ENCODE data around the gene DMWD. TPM values are rescaled to one million over a fixed set of nuclear protein-coding genes. Genes with fewer than 3 reads are reported as not detected.

DMWD gene
- polyA plus RNA-seq, 1 donor (not counting 4 experiments of a cell fraction or from before 2014, with no cell fraction given), result 10.1 TPM

DNA sequence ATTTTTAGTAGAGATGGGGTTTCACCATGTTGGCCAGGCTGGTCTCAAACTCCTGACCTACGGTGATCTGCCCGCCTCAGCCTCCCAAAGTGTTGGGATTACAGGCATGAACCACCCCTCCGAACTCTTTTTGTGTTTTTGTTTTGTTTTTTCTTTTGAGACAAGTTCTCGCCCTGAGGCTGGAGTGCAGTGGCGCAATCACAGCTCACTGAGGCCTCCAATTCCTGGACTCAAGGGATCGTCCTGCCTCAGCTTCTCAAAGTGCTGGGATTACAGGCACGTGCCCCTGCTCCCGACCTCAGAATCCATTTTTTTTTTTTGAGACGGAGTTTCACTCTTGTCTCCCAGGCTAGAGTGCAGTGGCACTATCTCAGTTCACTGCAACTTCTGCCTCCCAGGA is 35.0 kb downstream of the DMWD start:
- Histone ChIP-seq H3K9ac (ENCODE audit: control insufficient read depth, extremely low read depth, insufficient read depth, low read length) (no peak overlapping the region), H3K27me3 (ENCODE audit: control insufficient read depth, extremely low read depth, insufficient read depth, low read length) (no peaks in the 10 kb centered on the region), H3K4me2 (ENCODE audit: control insufficient read depth, extremely low read depth, insufficient read depth, low read depth, low read length) (no peak overlapping the region), H3K4me3 (ENCODE audit: control insufficient read depth in 2 of 3, extremely low read depth in 1 of 3, insufficient read depth in 2 of 3, low read depth in 1 of 3, low read length in 3 of 3) (no peak overlapping the region), H2AFZ (ENCODE audit: control insufficient read depth, low read length) (no peak overlapping the region), H4K20me1 (ENCODE audit: control insufficient read depth, extremely low read depth, insufficient read depth, low read length) (no peaks in the 10 kb centered on the region), H3K9me3 (ENCODE audit: control insufficient read depth, low read depth, low read length) (no peaks in the 10 kb centered on the region), H3K27ac (ENCODE audit: control insufficient read depth, insufficient read depth, low read length) (no peak overlapping the region), H3K36me3 (ENCODE audit: control insufficient read depth in 2 of 2, extremely low read depth in 1 of 2, insufficient read depth in 2 of 2, low read length in 2 of 2) (no peaks in the 10 kb centered on the region), H3K79me2 (ENCODE audit: control insufficient read depth, insufficient read depth, low read length) (no peaks in the 10 kb centered on the region), H3K9me1 (ENCODE audit: control insufficient read depth, extremely low read depth, insufficient read depth, low read length) (no peaks in the 10 kb centered on the region), H3K4me1 (ENCODE audit: control insufficient read depth, extremely low read depth, insufficient read depth, low read length) (peaks cover 7% of the 10 kb centered on the region)
- DNase-seq (ENCODE audit: low read depth, low spot score) (no peak), FAIRE-seq (no peak)
- dilution Hi-C loops (cut with MboI; ENCODE audit: extremely low pct_ligation_motif_present, low sequenced_read_pairs), result no loop called here
- TF ChIP-seq, protein P1, sequence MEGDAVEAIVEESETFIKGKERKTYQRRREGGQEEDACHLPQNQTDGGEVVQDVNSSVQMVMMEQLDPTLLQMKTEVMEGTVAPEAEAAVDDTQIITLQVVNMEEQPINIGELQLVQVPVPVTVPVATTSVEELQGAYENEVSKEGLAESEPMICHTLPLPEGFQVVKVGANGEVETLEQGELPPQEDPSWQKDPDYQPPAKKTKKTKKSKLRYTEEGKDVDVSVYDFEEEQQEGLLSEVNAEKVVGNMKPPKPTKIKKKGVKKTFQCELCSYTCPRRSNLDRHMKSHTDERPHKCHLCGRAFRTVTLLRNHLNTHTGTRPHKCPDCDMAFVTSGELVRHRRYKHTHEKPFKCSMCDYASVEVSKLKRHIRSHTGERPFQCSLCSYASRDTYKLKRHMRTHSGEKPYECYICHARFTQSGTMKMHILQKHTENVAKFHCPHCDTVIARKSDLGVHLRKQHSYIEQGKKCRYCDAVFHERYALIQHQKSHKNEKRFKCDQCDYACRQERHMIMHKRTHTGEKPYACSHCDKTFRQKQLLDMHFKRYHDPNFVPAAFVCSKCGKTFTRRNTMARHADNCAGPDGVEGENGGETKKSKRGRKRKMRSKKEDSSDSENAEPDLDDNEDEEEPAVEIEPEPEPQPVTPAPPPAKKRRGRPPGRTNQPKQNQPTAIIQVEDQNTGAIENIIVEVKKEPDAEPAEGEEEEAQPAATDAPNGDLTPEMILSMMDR (optimal IDR thresholded peaks at IDR 0.05 in 1 of 3, IDR thresholded peaks at IDR 0.05 in 1 of 3, conservative IDR thresholded peaks at IDR 0.05 in 1 of 3; ENCODE audit: extremely low read depth in 1 of 3, insufficient read depth in 2 of 3, low read length in 3 of 3), result no peak
- no peak for TF ChIP-seq EZH2 (IDR thresholded peaks at IDR 0.05; ENCODE audit: low read length)

DNA sequence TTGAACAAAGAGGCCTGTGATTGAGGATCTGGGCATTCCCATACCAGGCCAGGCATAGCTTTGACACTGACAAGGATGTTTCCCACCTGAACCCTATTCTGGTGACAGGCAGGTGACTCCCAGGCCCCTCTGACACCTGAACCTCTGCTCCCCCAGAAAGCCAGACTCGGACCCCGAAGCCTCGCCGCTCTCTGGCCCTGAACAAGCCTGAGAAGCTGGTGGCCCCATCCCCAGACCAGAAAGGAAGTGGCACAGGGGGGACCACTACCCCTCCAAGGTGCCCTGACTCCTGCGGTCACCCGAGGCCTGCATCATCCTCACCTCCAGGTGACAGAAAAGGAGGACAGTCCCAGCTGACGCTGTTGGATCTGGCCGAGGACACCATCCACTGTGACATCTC is 38.3 kb downstream of the DMWD start:
- Histone ChIP-seq H3K36me3 (ENCODE audit: control insufficient read depth in 2 of 2, extremely low read depth in 1 of 2, insufficient read depth in 2 of 2, low read length in 2 of 2) (no peaks in the 10 kb centered on the region), H3K4me1 (ENCODE audit: control insufficient read depth, extremely low read depth, insufficient read depth, low read length) (peaks cover 11% of the 10 kb centered on the region), H3K4me3 (ENCODE audit: control insufficient read depth in 2 of 3, extremely low read depth in 1 of 3, insufficient read depth in 2 of 3, low read depth in 1 of 3, low read length in 3 of 3) (no peak overlapping the region), H3K9ac (ENCODE audit: control insufficient read depth, extremely low read depth, insufficient read depth, low read length) (no peak overlapping the region), H3K27ac (ENCODE audit: control insufficient read depth, insufficient read depth, low read length) (no peak overlapping the region), H2AFZ (ENCODE audit: control insufficient read depth, low read length) (no peak overlapping the region), H3K9me3 (ENCODE audit: control insufficient read depth, low read depth, low read length) (no peaks in the 10 kb centered on the region), H3K27me3 (ENCODE audit: control insufficient read depth, extremely low read depth, insufficient read depth, low read length) (no peaks in the 10 kb centered on the region), H3K4me2 (ENCODE audit: control insufficient read depth, extremely low read depth, insufficient read depth, low read depth, low read length) (no peak overlapping the region), H3K9me1 (ENCODE audit: control insufficient read depth, extremely low read depth, insufficient read depth, low read length) (no peaks in the 10 kb centered on the region), H4K20me1 (ENCODE audit: control insufficient read depth, extremely low read depth, insufficient read depth, low read length) (no peaks in the 10 kb centered on the region), H3K79me2 (ENCODE audit: control insufficient read depth, insufficient read depth, low read length) (no peaks in the 10 kb centered on the region)
- dilution Hi-C loops (cut with MboI; ENCODE audit: extremely low pct_ligation_motif_present, low sequenced_read_pairs), result no loop called here
- FAIRE-seq, result no peak
- TF ChIP-seq, protein P1 (optimal IDR thresholded peaks at IDR 0.05 in 1 of 3, IDR thresholded peaks at IDR 0.05 in 1 of 3, conservative IDR thresholded peaks at IDR 0.05 in 1 of 3; ENCODE audit: extremely low read depth in 1 of 3, insufficient read depth in 2 of 3, low read length in 3 of 3), result no peak
- TF ChIP-seq EZH2 (IDR thresholded peaks at IDR 0.05; ENCODE audit: low read length), result no peak
- DNase-seq (ENCODE audit: low read depth, low spot score), result no peak
